GM23338 (cell line): Measurements from ENCODE around the gene GPN2.

Experiments
- CTCF ChIP-seq, 2 experiments: fragments of 200-600 bp in 1 of 2; sonication (generic) in 1 of 2; conservative IDR thresholded peaks; 2 replicates each; pipeline versions ENCODE4 v1.5.1 to v1.6.1; 2016 to 2017; ENCODE audit warnings: antibody characterized with exemption in 2 of 2, low read depth in 2 of 2, mild to moderate bottlenecking in 2 of 2, moderate library complexity in 1 of 2
- ETS1 ChIP-seq: IDR thresholded peaks from 2 replicates; pipeline ENCODE4 v1.6.1; 2016; ENCODE audit warnings: antibody characterized with exemption
- EZH2 ChIP-seq: fragments of 200-600 bp; sonication (generic); IDR thresholded peaks from one replicate; pipeline ENCODE4 v1.8.0; 2017; ENCODE audit warnings: antibody characterized with exemption, mild to moderate bottlenecking, low read depth; ENCODE audit not compliant: unreplicated experiment
- EZH2phosphoT487 ChIP-seq: fragments of 200-600 bp; sonication (generic); IDR thresholded peaks from one replicate; pipeline ENCODE4 v1.8.1; 2018; ENCODE audit warnings: antibody characterized with exemption; ENCODE audit not compliant: unreplicated experiment
- JUNB ChIP-seq: IDR thresholded peaks from one replicate; pipeline ENCODE4 v1.6.1; 2016; ENCODE audit warnings: antibody characterized with exemption; ENCODE audit not compliant: unreplicated experiment
- NANOG ChIP-seq: IDR thresholded peaks from 2 replicates; pipeline ENCODE4 v1.6.1; 2016; ENCODE audit warnings: antibody characterized with exemption, borderline replicate concordance
- POLR2AphosphoS5 ChIP-seq: IDR thresholded peaks from 2 replicates; pipeline ENCODE4 v1.6.1; 2016; ENCODE audit warnings: antibody characterized with exemption, low read depth
- REST ChIP-seq: IDR thresholded peaks from one replicate; pipeline ENCODE4 v1.6.1; 2018; ENCODE audit warnings: antibody characterized with exemption; ENCODE audit not compliant: unreplicated experiment
- STAT1 ChIP-seq: IDR thresholded peaks from one replicate; pipeline ENCODE4 v1.6.1; 2016; ENCODE audit warnings: antibody characterized with exemption; ENCODE audit not compliant: unreplicated experiment
- ZNF462 ChIP-seq: fragments of 250-450 bp; sonication (Bioruptor Pico); IDR thresholded peaks from 2 replicates; pipeline ENCODE4 v1.5.0; 2020; ENCODE audit warnings: mild to moderate bottlenecking, moderate library complexity

- TF ChIP-seq EZH2phosphoT487 (no peak), POLR2AphosphoS5 (no peak), CTCF (conservative IDR thresholded peaks at IDR 0.05; ENCODE audit: low read depth in 2 of 2) (no peak), REST (no peak), EZH2 (no peak), JUNB (no peak), STAT1 (no peak), NANOG (no peak), ZNF462 (CRISPR knock-in tag) (no peak), ETS1 (no peak)
Measured at GRCh38 chr1:26828411-26828991, 61.6 kb downstream of the GPN2 start.
